T-cell (primary cell): ENCODE results near the gene CENPI. TPM values are rescaled to one million over a fixed set of nuclear protein-coding genes. Genes with fewer than 3 reads are reported as not detected.

ENCODE experiments used
- ATAC-seq, 4 experiments: fragments of 200-7000 bp in 3 of 4; fragments of 150-1000 bp in 1 of 4; cut with Tn5 transposase; replicated peaks in 1 of 4; 1 replicate in 3 of 4; 2 replicates in 1 of 4; pipeline ENCODE4 v1.10.0; 2021; ENCODE audit warnings: moderate library complexity in 3 of 4, mild to moderate bottlenecking in 2 of 4, moderate number of reproducible peaks in 1 of 4
- CTCF ChIA-PET, 2 donors: fragments of 300-600 bp; sonication (Branson Sonifier 250); formaldehyde crosslinking; loops; one replicate each; lab custom pipeline; 2022; ENCODE audit warnings: antibody characterized with exemption in 2 of 2; lab: Charles Lee
- POLR2A ChIA-PET, 2 donors: fragments of 300-600 bp; sonication (Branson Sonifier 250); formaldehyde crosslinking; loops; one replicate each; lab custom pipeline; 2022; ENCODE audit warnings: antibody characterized with exemption in 2 of 2; lab: Charles Lee
- DNase-seq, 35 experiments: peaks; one replicate each; pipeline versions ENCODE4 v3.0.0 to v3.0.0-alpha.2; 2013 to 2023
- H3K27ac ChIP-seq: one replicate; pipeline ENCODE4 v1.5.1; 2013; ENCODE audit warnings: low read length
- H3K27me3 ChIP-seq, 2 experiments: replicated peaks in 1 of 2; 1 replicate in 1 of 2; 2 replicates in 1 of 2; pipeline versions ENCODE4 v1.6.1 to v1.7.0; 2013; ENCODE audit warnings: low read length in 1 of 2, mixed read lengths in 1 of 2; ENCODE audit not compliant: control insufficient read depth in 2 of 2, insufficient read depth in 2 of 2; ENCODE audit errors: extremely low read depth in 1 of 2
- H3K36me3 ChIP-seq, 2 donors: 1 replicate in 1 of 2; 2 replicates in 1 of 2; pipeline versions ENCODE4 v1.6.1 to v1.7.0; 2013; ENCODE audit warnings: low read length in 1 of 2; ENCODE audit not compliant: control insufficient read depth in 2 of 2, insufficient read depth in 1 of 2; ENCODE audit errors: extremely low read depth in 1 of 2
- H3K4me1 ChIP-seq, 2 experiments: 1 replicate in 1 of 2; 2 replicates in 1 of 2; pipeline versions ENCODE4 v1.6.1 to v1.7.0; 2013; ENCODE audit warnings: low read length in 2 of 2, mixed read lengths in 1 of 2; ENCODE audit not compliant: insufficient read depth in 2 of 2, control insufficient read depth in 1 of 2; ENCODE audit errors: extremely low read depth in 1 of 2
- H3K4me3 ChIP-seq, 2 donors: 1 replicate in 1 of 2; 2 replicates in 1 of 2; pipeline versions ENCODE4 v1.5.1 to v1.7.0; 2013; ENCODE audit warnings: mild to moderate bottlenecking in 2 of 2, low read length in 1 of 2, moderate library complexity in 1 of 2; ENCODE audit not compliant: control insufficient read depth in 1 of 2; ENCODE audit errors: extremely low read depth in 1 of 2
- H3K9me3 ChIP-seq: 2 replicates; pipeline ENCODE4 v1.7.0; 2013
- H3K27ac Mint-ChIP-seq, 2 donors: one replicate each; pipeline ENCODE4 v1.8.0; 2020 to 2021; ENCODE audit warnings: mild to moderate bottlenecking in 2 of 2, mixed read lengths in 2 of 2
- H3K27me3 Mint-ChIP-seq, 2 donors: one replicate each; pipeline ENCODE4 v1.8.0; 2021 to 2022; ENCODE audit warnings: mixed read lengths in 2 of 2
- H3K36me3 Mint-ChIP-seq: one replicate; pipeline ENCODE4 v1.8.0; 2021; ENCODE audit warnings: mixed read lengths
- H3K4me1 Mint-ChIP-seq, 3 donors: one replicate each; pipeline ENCODE4 v1.8.0; 2020 to 2022; ENCODE audit warnings: mixed read lengths in 3 of 3, mild to moderate bottlenecking in 1 of 3
- H3K4me3 Mint-ChIP-seq, 3 donors: one replicate each; pipeline ENCODE4 v1.8.0; 2020 to 2022; ENCODE audit warnings: mild to moderate bottlenecking in 3 of 3, mixed read lengths in 3 of 3, moderate library complexity in 3 of 3
- H3K9me3 Mint-ChIP-seq, 3 donors: one replicate each; pipeline ENCODE4 v1.8.0; 2020 to 2022; ENCODE audit warnings: mixed read lengths in 3 of 3
- WGBS: methylation state at CpG from one replicate; pipeline ENCODE4 v1.1.5; 2013; ENCODE audit warnings: missing lambda C conversion rate; ENCODE audit not compliant: insufficient coverage; 5-methylcytosine and 5-hydroxymethylcytosine counted together
- total RNA-seq, 35 experiments: library from RNA in 6 of 35; stranded (reverse) in 6 of 35; fragments of 120-200 nt in 1 of 35; gene quantifications; one replicate each; pipeline versions ENCODE4 v1.2.1 to v1.2.4 and lab custom pipeline; 2013 to 2026

CENPI gene
- total RNA-seq, 5 donors from 2014 or later (not counting 1 experiment from before 2014, with no cell fraction given): 0.42 to 0.95 (median 0.85) TPM

DNA sequence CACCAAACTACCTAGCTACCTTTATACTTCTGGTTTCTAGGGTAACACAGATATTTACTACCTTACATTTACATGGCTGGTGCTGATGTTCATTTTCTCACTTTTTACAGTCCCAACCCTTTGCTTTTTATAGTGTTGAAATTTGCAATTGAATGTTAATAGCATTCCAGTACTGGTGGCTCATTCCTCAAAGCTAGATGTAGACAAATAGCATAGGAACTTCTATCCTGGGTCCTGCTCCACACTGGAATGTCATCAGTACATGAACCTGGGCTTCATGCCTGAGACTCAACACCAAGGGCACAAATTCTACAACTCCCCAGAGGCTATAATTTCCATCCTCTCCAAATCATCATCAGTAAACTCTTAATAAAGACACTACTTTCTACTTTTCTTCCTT, 35.8 kb upstream of the CENPI start:
- Mint-ChIP-seq H3K36me3 (no peaks in the 10 kb centered on the region), H3K4me1 (peaks cover 0 to 1% (median 0%) of the 10 kb centered on the region in 3 donors), H3K9me3 (no peaks in the 10 kb centered on the region), H3K4me3 (no peak overlapping the region), H3K27me3 (peaks cover 0 to 13% of the 10 kb centered on the region in 2 donors), H3K27ac (no peak overlapping the region)
- H3K4me3 ChIP-seq: no peak overlapping the region
- ATAC-seq (no peak), DNase-seq (no peak)
- H3K4me1 ChIP-seq: no peaks in the 10 kb centered on the region
- H3K36me3 ChIP-seq: no peaks in the 10 kb centered on the region
- POLR2A ChIA-PET: no interaction called here
- no peaks in the 10 kb centered on the region for H3K27me3 ChIP-seq
- CTCF ChIA-PET: no interaction called here
- no peaks in the 10 kb centered on the region for H3K9me3 ChIP-seq
- H3K27ac ChIP-seq: no peak overlapping the region

DNA sequence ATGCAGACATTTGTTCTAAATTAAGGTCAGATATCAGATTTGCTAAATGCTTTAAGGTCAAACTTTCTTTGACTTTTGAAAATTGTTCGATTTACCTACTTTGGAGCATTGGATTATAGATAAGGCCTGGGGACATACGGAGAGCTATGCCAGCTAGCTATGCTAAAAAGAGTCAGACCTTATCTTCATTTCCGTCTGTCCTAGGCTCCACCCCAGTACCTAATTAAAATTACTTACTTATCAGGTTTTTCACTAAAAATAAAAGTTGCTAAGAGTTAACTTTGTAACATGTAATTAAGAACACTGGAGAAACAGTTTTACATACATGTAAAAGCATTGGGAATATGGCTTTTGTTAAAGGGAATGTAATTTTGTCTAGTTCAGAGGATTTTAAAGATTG, 26.4 kb upstream of the CENPI start:
- DNase-seq (no peak), ATAC-seq (no peak)
- Mint-ChIP-seq H3K27ac (no peak overlapping the region), H3K4me3 (no peak overlapping the region), H3K27me3 (no peaks in the 10 kb centered on the region), H3K9me3 (no peaks in the 10 kb centered on the region), H3K36me3 (no peaks in the 10 kb centered on the region), H3K4me1 (no peaks in the 10 kb centered on the region)
- no peaks in the 10 kb centered on the region for H3K27me3 ChIP-seq
- WGBS: no CpG with 5 or more reads among the region's 3 CpGs
- ChIA-PET POLR2A (no interaction called here), CTCF (no interaction called here)
- no peak overlapping the region for H3K4me3 ChIP-seq
- H3K36me3 ChIP-seq: no peaks in the 10 kb centered on the region
- H3K27ac ChIP-seq: no peak overlapping the region
- no peaks in the 10 kb centered on the region for H3K9me3 ChIP-seq
- H3K4me1 ChIP-seq: no peaks in the 10 kb centered on the region

DNA sequence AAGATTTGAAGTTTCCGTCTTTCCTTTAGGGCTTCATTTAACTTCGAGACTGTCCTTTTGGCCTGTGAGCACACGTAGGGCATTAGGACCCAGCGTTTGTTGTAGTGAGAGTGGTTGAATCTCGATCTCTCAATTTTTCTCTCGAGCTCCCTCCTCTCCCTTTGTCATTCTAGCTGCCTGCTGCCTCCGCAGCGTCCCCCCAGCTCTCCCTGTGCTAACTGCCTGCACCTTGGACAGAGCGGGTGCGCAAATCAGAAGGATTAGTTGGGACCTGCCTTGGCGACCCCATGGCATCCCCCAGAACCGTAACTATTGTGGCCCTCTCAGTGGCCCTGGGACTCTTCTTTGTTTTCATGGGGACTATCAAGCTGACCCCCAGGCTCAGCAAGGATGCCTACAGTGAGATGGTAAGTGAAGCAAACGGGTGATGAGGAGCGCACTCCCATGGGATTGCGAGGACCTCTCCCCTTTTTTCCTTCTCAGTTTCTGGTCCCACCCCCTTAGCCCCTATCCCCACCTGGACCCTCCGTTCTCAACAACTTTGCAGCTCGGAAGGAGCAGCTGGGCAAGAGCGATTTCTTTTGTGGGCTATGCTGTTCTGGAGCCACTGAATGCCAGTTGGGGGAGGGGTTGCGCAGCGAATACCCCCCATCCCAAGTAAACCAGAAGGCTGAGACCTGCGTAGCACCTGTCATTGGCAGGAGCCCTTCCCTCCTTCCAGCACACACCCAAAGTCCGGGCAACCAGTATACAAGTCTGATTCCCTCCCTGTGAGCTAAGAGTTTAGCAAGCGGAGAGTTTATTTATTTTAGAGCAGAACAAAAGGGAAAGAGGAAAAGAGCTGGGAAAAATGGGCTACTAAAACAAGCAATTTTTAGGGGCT, 19.0 kb upstream of the CENPI start, which contains the start of gene TMEM35A:
TSS of gene TMEM35A (plus strand) at position 164 of the 883 bp plus-strand sequence. CDS start at position 288, 124 bp downstream.
- H3K27me3 ChIP-seq: peaks cover 0 to 16% of the 10 kb centered on the region in 2 experiments
- H3K9me3 ChIP-seq: no peaks in the 10 kb centered on the region
- Mint-ChIP-seq H3K36me3 (no peaks in the 10 kb centered on the region), H3K9me3 (no peaks in the 10 kb centered on the region), H3K4me3 (peak within 1 kb of the TSS in 1 of 3 donors; percentile 23), H3K27me3 (peaks cover 17 to 29% of the 10 kb centered on the region in 2 donors), H3K27ac (no peak within 1 kb of the TSS), H3K4me1 (peaks cover 0 to 6% (median 5%) of the 10 kb centered on the region in 3 donors)
- DNase-seq: no peak
- CTCF ChIA-PET: no interaction called here
- ATAC-seq: peak in 1 of 4 experiments; percentile 35
- no peak within 1 kb of the TSS for H3K27ac ChIP-seq
- H3K4me1 ChIP-seq: no peaks in the 10 kb centered on the region
- H3K4me3 ChIP-seq: no peak within 1 kb of the TSS
- H3K36me3 ChIP-seq: no peaks in the 10 kb centered on the region
- WGBS: 27% methylated on average over 3 of the region's 23 CpGs
- POLR2A ChIA-PET: no interaction called here

DNA sequence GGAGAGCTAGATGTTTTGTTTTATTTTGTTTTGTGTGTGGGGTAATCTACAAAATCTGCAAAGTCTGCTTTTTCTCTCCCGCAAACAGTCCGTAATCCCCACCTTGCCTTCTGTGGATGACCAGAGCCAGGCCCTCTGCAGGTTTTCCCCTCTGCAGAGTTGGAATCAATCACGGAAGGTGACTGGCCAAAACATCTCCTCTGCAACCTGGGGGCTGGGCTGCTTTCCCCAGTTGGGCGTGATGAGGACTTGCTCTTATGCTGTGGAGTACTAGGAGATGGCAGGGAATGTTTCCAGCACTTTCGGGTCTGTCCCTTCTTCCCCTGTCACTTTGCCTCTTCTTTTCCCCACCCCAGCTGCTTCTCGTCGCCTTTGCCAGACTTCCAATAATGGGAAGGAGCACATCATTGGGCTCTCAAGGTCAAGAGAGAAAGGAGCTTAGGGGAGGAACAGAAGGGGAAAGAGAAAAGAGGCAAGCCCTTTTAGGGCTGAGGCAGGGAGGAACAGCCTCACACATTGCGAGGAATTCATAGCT, 18.2 kb upstream of the CENPI start:
- no peaks in the 10 kb centered on the region for H3K9me3 Mint-ChIP-seq
- no peak overlapping the region for H3K4me3 ChIP-seq
- no peaks in the 10 kb centered on the region for H3K36me3 Mint-ChIP-seq
- no CpG with 5 or more reads among the region's 8 CpGs for WGBS
- H3K27me3 Mint-ChIP-seq: peaks cover 17 to 29% of the 10 kb centered on the region in 2 donors
- H3K27ac ChIP-seq: no peak overlapping the region
- H3K4me1 Mint-ChIP-seq: peaks cover 0 to 6% (median 5%) of the 10 kb centered on the region in 3 donors
- DNase-seq (no peak), ATAC-seq (no peak)
- ChIA-PET POLR2A (no interaction called here), CTCF (no interaction called here)
- H3K9me3 ChIP-seq: no peaks in the 10 kb centered on the region
- H3K4me3 Mint-ChIP-seq: no peak overlapping the region
- H3K27me3 ChIP-seq: peaks cover 0 to 16% of the 10 kb centered on the region in 2 experiments
- H3K27ac Mint-ChIP-seq: no peak overlapping the region
- H3K4me1 ChIP-seq: no peaks in the 10 kb centered on the region
- H3K36me3 ChIP-seq: no peaks in the 10 kb centered on the region

DNA sequence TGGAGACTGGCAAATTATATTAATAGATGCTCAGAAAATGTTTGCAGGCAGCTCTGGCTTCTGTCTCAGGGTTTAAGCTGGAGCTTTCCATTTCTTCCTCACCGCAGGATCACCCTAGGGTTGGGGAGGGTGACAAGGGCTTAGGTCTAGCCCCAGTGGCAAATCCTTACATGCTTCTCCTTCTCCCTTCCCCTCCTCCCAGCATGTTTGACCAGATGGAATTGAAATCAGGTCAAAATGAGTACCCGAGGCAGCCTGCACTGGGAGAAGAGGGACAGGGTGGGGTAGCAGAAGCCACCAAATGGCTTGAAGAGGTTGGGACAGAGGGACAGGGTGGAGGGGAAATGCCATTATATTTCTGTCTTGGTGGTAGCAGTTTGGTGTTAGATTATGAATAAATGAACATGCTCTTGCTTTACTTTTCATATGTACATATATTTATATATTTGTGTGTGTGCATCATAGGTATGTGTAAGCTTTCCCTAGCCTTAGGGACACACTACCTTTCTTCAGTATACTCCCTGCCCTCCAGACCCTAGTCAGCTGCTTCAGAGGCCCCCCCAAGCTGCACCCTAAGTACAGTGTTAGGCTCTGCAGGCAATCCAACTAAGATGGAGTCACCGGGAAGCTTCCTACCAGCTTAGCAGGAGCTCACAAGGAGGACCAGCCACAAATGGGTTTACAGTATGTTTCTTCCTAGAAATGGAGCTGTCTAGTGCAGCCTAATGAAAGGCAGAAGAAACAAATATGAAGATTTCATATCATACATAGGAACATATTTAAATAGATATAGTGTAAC, 17.5 kb upstream of the CENPI start:
- WGBS: no CpG with 5 or more reads among the region's 3 CpGs
- H3K4me1 ChIP-seq: no peaks in the 10 kb centered on the region
- Mint-ChIP-seq H3K27ac (no peak overlapping the region), H3K4me3 (no peak overlapping the region), H3K9me3 (no peaks in the 10 kb centered on the region), H3K27me3 (peaks cover 17 to 29% of the 10 kb centered on the region in 2 donors), H3K4me1 (peaks cover 0 to 6% (median 5%) of the 10 kb centered on the region in 3 donors), H3K36me3 (no peaks in the 10 kb centered on the region)
- no peak overlapping the region for H3K27ac ChIP-seq
- DNase-seq: no peak
- ChIA-PET CTCF (no interaction called here), POLR2A (no interaction called here)
- no peak for ATAC-seq
- H3K36me3 ChIP-seq: no peaks in the 10 kb centered on the region
- no peaks in the 10 kb centered on the region for H3K9me3 ChIP-seq
- peaks cover 0 to 16% of the 10 kb centered on the region in 2 experiments for H3K27me3 ChIP-seq
- no peak overlapping the region for H3K4me3 ChIP-seq

DNA sequence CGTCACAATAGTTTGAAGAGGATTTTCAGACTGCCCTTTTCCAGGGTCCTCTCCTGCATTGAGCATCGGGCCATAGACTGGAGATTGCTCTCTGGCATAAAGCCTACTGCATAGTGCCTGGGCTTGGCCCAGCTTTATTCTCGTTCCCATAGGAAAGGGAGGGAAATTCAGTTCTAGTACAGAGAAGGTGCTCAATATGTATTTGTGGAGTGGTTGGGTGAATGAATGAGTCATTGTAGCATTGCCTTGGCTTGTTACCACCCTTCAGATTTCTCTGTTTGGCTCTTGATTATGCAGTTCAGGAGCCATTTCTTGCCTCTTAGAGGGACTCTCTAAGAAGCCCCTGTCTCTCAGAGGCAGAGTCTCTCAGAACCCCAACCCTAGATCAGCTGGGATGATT, 16.8 kb upstream of the CENPI start:
- no peak overlapping the region for H3K27ac Mint-ChIP-seq
- H3K36me3 Mint-ChIP-seq: no peaks in the 10 kb centered on the region
- ChIA-PET CTCF (no interaction called here), POLR2A (no interaction called here)
- no CpG with 5 or more reads among the region's 3 CpGs for WGBS
- Histone ChIP-seq H3K9me3 (no peaks in the 10 kb centered on the region), H3K27me3 (peaks cover 0 to 16% of the 10 kb centered on the region in 2 experiments), H3K36me3 (no peaks in the 10 kb centered on the region), H3K27ac (no peak overlapping the region), H3K4me3 (no peak overlapping the region), H3K4me1 (no peaks in the 10 kb centered on the region)
- peaks cover 0 to 6% (median 5%) of the 10 kb centered on the region in 3 donors for H3K4me1 Mint-ChIP-seq
- H3K4me3 Mint-ChIP-seq: no peak overlapping the region
- peaks cover 17 to 29% of the 10 kb centered on the region in 2 donors for H3K27me3 Mint-ChIP-seq
- H3K9me3 Mint-ChIP-seq: no peaks in the 10 kb centered on the region
- DNase-seq (no peak), ATAC-seq (no peak)
